Measurements from ENCODE around the gene SUCLG2.

The SUCLG2 gene

GRCh38 chr3:67624687-67625086 lies 29.7 kb downstream of the SUCLG2 start:
- no peak overlapping the region for H3K27ac ChIP-seq
- TF ChIP-seq ZFX (IDR thresholded peaks at IDR 0.05) (no peak), CTCF (conservative IDR thresholded peaks at IDR 0.05) (no peak)

- no peak overlapping the region for H3K27ac ChIP-seq
- TF ChIP-seq ZFX (IDR thresholded peaks at IDR 0.05): no peak
- no peak for TF ChIP-seq CTCF (conservative IDR thresholded peaks at IDR 0.05)
These were observed 30.3 kb downstream of the SUCLG2 start for GRCh38 chr3:67624078-67624477.

- no peak for TF ChIP-seq ZFX (IDR thresholded peaks at IDR 0.05)
- TF ChIP-seq CTCF (conservative IDR thresholded peaks at IDR 0.05): no peak
- no peak overlapping the region for H3K27ac ChIP-seq
These were observed 31.8 kb downstream of the SUCLG2 start for GRCh38 chr3:67622652-67623051.

GRCh38 chr3:67620869-67621268 lies 33.5 kb downstream of the SUCLG2 start:
- TF ChIP-seq CTCF (conservative IDR thresholded peaks at IDR 0.05) (no peak), ZFX (IDR thresholded peaks at IDR 0.05) (no peak)
- peak overlapping the region; percentile 61 for H3K27ac ChIP-seq

GRCh38 chr3:67619991-67620390 lies 34.4 kb downstream of the SUCLG2 start:
- H3K27ac ChIP-seq: peak overlapping the region; percentile 61
- no peak for TF ChIP-seq ZFX (IDR thresholded peaks at IDR 0.05)
- TF ChIP-seq CTCF (conservative IDR thresholded peaks at IDR 0.05): no peak

- H3K27ac ChIP-seq: no peak overlapping the region
- TF ChIP-seq CTCF (conservative IDR thresholded peaks at IDR 0.05): no peak
- no peak for TF ChIP-seq ZFX (IDR thresholded peaks at IDR 0.05)
These were observed 36.9 kb downstream of the SUCLG2 start for GRCh38 chr3:67617518-67617917.

GRCh38 chr3:67616046-67616445 lies 38.4 kb downstream of the SUCLG2 start:
- TF ChIP-seq CTCF (conservative IDR thresholded peaks at IDR 0.05): no peak
- TF ChIP-seq ZFX (IDR thresholded peaks at IDR 0.05): no peak
- no peak overlapping the region for H3K27ac ChIP-seq

All from C4-2B (cell line).